GM23248 (cell line): ENCODE data around the gene FTO.

ENCODE experiments used
- EZH2 ChIP-seq: fragments of 200-600 bp; sonication (generic); IDR thresholded peaks from 2 replicates; pipeline ENCODE4 v1.6.1; 2018; ENCODE audit warnings: antibody characterized with exemption, mild to moderate bottlenecking; ENCODE audit not compliant: insufficient read depth, poor library complexity, severe bottlenecking
- EZH2phosphoT487 ChIP-seq: fragments of 200-600 bp; sonication (generic); IDR thresholded peaks from 2 replicates; pipeline ENCODE4 v1.6.1; 2018; ENCODE audit warnings: antibody characterized with exemption, moderate library complexity, mild to moderate bottlenecking, low read depth; ENCODE audit not compliant: insufficient read depth

DNA sequence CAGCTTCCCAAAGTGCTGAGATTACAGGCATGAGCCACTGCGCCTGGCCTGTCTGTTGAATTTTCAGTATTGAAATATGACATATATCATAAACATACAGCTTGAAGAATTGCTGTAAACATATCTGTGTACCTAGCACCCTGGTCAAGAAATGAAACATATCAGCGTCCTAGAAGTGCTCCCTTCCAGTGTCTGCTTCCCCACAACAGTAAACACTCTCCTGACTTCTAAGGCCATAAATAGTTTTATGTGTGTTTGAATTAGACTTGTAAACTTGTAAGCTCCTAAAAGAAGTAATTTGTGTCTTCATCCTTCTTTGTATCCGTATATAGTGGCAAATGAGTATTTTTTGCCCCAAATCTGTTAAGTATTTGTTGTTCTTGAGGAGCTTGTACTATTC is 132.2 kb downstream of the FTO start:
- TF ChIP-seq EZH2phosphoT487 = no peak
- TF ChIP-seq EZH2 = no peak
